AML-193 (cell line): ENCODE results near the gene ZNF365.
"Not testable (repeated sequence)": the region's sequence is repeated elsewhere in the genome, so short reads cannot be mapped to it uniquely, and the experiment has no call there.

Experiments used
- DNase-seq, 2 experiments: peaks; one replicate each; lab custom pipeline; 2025; lab: John Stamatoyannopoulos, UW

Gene ZNF365

GRCh38 chr10:62373995-62374861 is at the start of gene ZNF365:
Gene ZNF365 (plus strand): TSS chr10:62374369. CDS start chr10:62376194, 1,825 bp downstream.
- DNase-seq, result no peak

GRCh38 chr10:62326176-62326575 is 48.0 kb upstream of the ZNF365 start:
- no peak for DNase-seq

- no peak for DNase-seq
Measured at GRCh38 chr10:62327885-62328284, 46.3 kb upstream of the ZNF365 start.

GRCh38 chr10:62330213-62330612 is 44.0 kb upstream of the ZNF365 start:
- no peak for DNase-seq

GRCh38 chr10:62332406-62332805 is 41.8 kb upstream of the ZNF365 start:
- no peak for DNase-seq

- DNase-seq, result no peak
Measured at GRCh38 chr10:62333135-62333889, 40.9 kb upstream of the ZNF365 start.

- no peak for DNase-seq
Measured at GRCh38 chr10:62333988-62334682, 40.0 kb upstream of the ZNF365 start.

GRCh38 chr10:62335326-62335725 is 38.8 kb upstream of the ZNF365 start:
- no peak for DNase-seq

- DNase-seq, result no peak
Measured at GRCh38 chr10:62336404-62336803, 37.8 kb upstream of the ZNF365 start.

- DNase-seq, result no peak
Measured at GRCh38 chr10:62341419-62341818, 32.8 kb upstream of the ZNF365 start.

GRCh38 chr10:62343000-62343399 is 31.2 kb upstream of the ZNF365 start:
- no peak for DNase-seq

- no peak for DNase-seq
Measured at GRCh38 chr10:62348029-62348428, 26.1 kb upstream of the ZNF365 start.

GRCh38 chr10:62352356-62352970 is 21.7 kb upstream of the ZNF365 start:
- DNase-seq, result no peak

GRCh38 chr10:62354916-62355315 is 19.3 kb upstream of the ZNF365 start:
- no peak for DNase-seq

GRCh38 chr10:62356447-62356846 is 17.7 kb upstream of the ZNF365 start:
- DNase-seq, result no peak

GRCh38 chr10:62358151-62358550 is 16.0 kb upstream of the ZNF365 start:
- DNase-seq, result not testable (repeated sequence)

- no peak for DNase-seq
Measured at GRCh38 chr10:62373639-62373994, 552 bp upstream of the ZNF365 start.

GRCh38 chr10:62374862-62375710 is 917 bp downstream of the ZNF365 start:
- DNase-seq, result no peak

GRCh38 chr10:62376071-62377025 is 2.2 kb downstream of the ZNF365 start:
- no peak for DNase-seq

GRCh38 chr10:62377026-62377415 is 2.9 kb downstream of the ZNF365 start:
- no peak for DNase-seq
